ENCODE measurements around the gene RTL5. TPM values are rescaled to one million over a fixed set of nuclear protein-coding genes. Genes with fewer than 3 reads are reported as not detected.

The RTL5 gene
- total RNA-seq, 1 donor: 2.2 TPM

GRCh38 chrX:72146527-72146926 is 14.8 kb upstream of the RTL5 start:
- Histone ChIP-seq H3K4me2 (ENCODE audit: insufficient read depth, low read length) (no peak overlapping the region), H3K4me1 (ENCODE audit: insufficient read depth, low read length) (no peaks in the 10 kb centered on the region), H4K20me1 (ENCODE audit: insufficient read depth, low read length) (peaks cover 2% of the 10 kb centered on the region), H2AFZ (ENCODE audit: low read length) (no peak overlapping the region), H3K4me3 (ENCODE audit: insufficient read depth, low read length) (no peak overlapping the region), H3K27me3 (ENCODE audit: insufficient read depth, low read length) (peaks cover 73% of the 10 kb centered on the region), H3K36me3 (ENCODE audit: insufficient read depth, low read length) (no peaks in the 10 kb centered on the region), H3K9me3 (ENCODE audit: low read depth, low read length) (no peaks in the 10 kb centered on the region), H3K79me2 (ENCODE audit: insufficient read depth, low read length) (no peaks in the 10 kb centered on the region), H3K27ac (ENCODE audit: low read depth, low read length) (no peak overlapping the region)
- DNase-seq (ENCODE audit: insufficient read length, low spot score, missing footprints): no peak
- no peak for TF ChIP-seq CTCF (IDR thresholded peaks at IDR 0.05; ENCODE audit: extremely low read depth, low read depth, low read length)

DNA sequence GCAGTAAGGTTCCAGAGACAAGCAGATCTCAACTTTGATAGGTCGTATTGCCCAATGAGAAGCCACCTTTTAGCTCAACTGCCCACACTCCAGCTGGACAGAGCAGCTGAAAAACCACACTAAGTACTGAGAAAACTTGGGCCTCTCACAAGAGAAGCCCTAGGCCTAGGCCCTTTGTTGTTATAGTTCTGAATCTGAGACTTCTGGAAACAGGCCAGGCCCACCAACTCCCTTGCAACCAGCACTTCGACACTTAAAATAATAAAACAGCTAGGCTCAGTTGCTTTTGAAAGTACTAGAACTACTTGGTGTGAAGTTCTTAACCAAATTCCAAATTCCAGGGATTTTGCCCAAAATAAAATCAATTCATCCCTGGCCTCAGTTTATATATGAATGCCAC is 13.5 kb upstream of the RTL5 start:
- Histone ChIP-seq H3K9me3 (ENCODE audit: low read depth, low read length) (no peaks in the 10 kb centered on the region), H3K36me3 (ENCODE audit: insufficient read depth, low read length) (no peaks in the 10 kb centered on the region), H4K20me1 (ENCODE audit: insufficient read depth, low read length) (peaks cover 2% of the 10 kb centered on the region), H3K4me2 (ENCODE audit: insufficient read depth, low read length) (no peak overlapping the region), H2AFZ (ENCODE audit: low read length) (no peak overlapping the region), H3K4me1 (ENCODE audit: insufficient read depth, low read length) (no peaks in the 10 kb centered on the region), H3K79me2 (ENCODE audit: insufficient read depth, low read length) (no peaks in the 10 kb centered on the region), H3K4me3 (ENCODE audit: insufficient read depth, low read length) (no peak overlapping the region), H3K27me3 (ENCODE audit: insufficient read depth, low read length) (peaks cover 69% of the 10 kb centered on the region), H3K27ac (ENCODE audit: low read depth, low read length) (no peak overlapping the region)
- DNase-seq (ENCODE audit: insufficient read length, low spot score, missing footprints): no peak
- no peak for TF ChIP-seq CTCF (IDR thresholded peaks at IDR 0.05; ENCODE audit: extremely low read depth, low read depth, low read length)

GRCh38 chrX:72143609-72143907 is 11.8 kb upstream of the RTL5 start:
- Histone ChIP-seq H2AFZ (ENCODE audit: low read length) (no peak overlapping the region), H3K36me3 (ENCODE audit: insufficient read depth, low read length) (no peaks in the 10 kb centered on the region), H3K27ac (ENCODE audit: low read depth, low read length) (no peak overlapping the region), H3K79me2 (ENCODE audit: insufficient read depth, low read length) (no peaks in the 10 kb centered on the region), H3K27me3 (ENCODE audit: insufficient read depth, low read length) (peaks cover 64% of the 10 kb centered on the region), H4K20me1 (ENCODE audit: insufficient read depth, low read length) (peaks cover 2% of the 10 kb centered on the region), H3K4me3 (ENCODE audit: insufficient read depth, low read length) (no peak overlapping the region), H3K4me2 (ENCODE audit: insufficient read depth, low read length) (no peak overlapping the region), H3K4me1 (ENCODE audit: insufficient read depth, low read length) (no peaks in the 10 kb centered on the region), H3K9me3 (ENCODE audit: low read depth, low read length) (no peaks in the 10 kb centered on the region)
- DNase-seq (ENCODE audit: insufficient read length, low spot score, missing footprints): no peak
- no peak for TF ChIP-seq CTCF (IDR thresholded peaks at IDR 0.05; ENCODE audit: extremely low read depth, low read depth, low read length)

GRCh38 chrX:72142794-72143608 is 11.3 kb upstream of the RTL5 start:
- H3K4me3 ChIP-seq (ENCODE audit: insufficient read depth, low read length): no peak overlapping the region
- no peaks in the 10 kb centered on the region for H3K79me2 ChIP-seq (ENCODE audit: insufficient read depth, low read length)
- H3K27me3 ChIP-seq (ENCODE audit: insufficient read depth, low read length): peaks cover 61% of the 10 kb centered on the region
- no peak overlapping the region for H3K27ac ChIP-seq (ENCODE audit: low read depth, low read length)
- no peaks in the 10 kb centered on the region for H3K36me3 ChIP-seq (ENCODE audit: insufficient read depth, low read length)
- H3K4me2 ChIP-seq (ENCODE audit: insufficient read depth, low read length): no peak overlapping the region
- no peak overlapping the region for H2AFZ ChIP-seq (ENCODE audit: low read length)
- TF ChIP-seq CTCF (IDR thresholded peaks at IDR 0.05; ENCODE audit: extremely low read depth, low read depth, low read length): no peak
- H4K20me1 ChIP-seq (ENCODE audit: insufficient read depth, low read length): peaks cover 4% of the 10 kb centered on the region
- no peaks in the 10 kb centered on the region for H3K9me3 ChIP-seq (ENCODE audit: low read depth, low read length)
- no peaks in the 10 kb centered on the region for H3K4me1 ChIP-seq (ENCODE audit: insufficient read depth, low read length)
- no peak for DNase-seq (ENCODE audit: insufficient read length, low spot score, missing footprints)
